Endothelial cell of umbilical vein (primary cell): ENCODE data around the gene CLCN5.

ENCODE experiments used
- FOS ChIP-seq: IDR thresholded peaks from 2 replicates; pipeline ENCODE4 v1.6.1; 2011; ENCODE audit warnings: mild to moderate bottlenecking, low read length, moderate library complexity, borderline replicate concordance; ENCODE audit not compliant: insufficient read depth
- GATA2 ChIP-seq: IDR thresholded peaks from 2 replicates; pipeline ENCODE4 v1.7.0; 2011; ENCODE audit warnings: low read depth, mild to moderate bottlenecking, moderate library complexity, mixed read lengths, low read length; ENCODE audit not compliant: insufficient read length, insufficient read depth
- MYC ChIP-seq: IDR thresholded peaks from one replicate; pipeline ENCODE4 v1.6.1; 2011; ENCODE audit warnings: mild to moderate bottlenecking, low read depth, low read length
- TF ChIP-seq, protein P1 (sequence below), 2 donors: IDR thresholded peaks; 1 replicate in 1 of 2; 2 replicates in 1 of 2; pipeline ENCODE4 v1.5.1; 2011; ENCODE audit warnings: low read length in 2 of 2, mild to moderate bottlenecking in 2 of 2, moderate library complexity in 2 of 2, control low read depth in 1 of 2, inconsistent platforms in 1 of 2, low read depth in 1 of 2; ENCODE audit not compliant: insufficient read depth in 1 of 2; ENCODE audit errors: extremely low read depth in 1 of 2

GRCh38 chrX:50003467-50003866, 81.1 kb downstream of the CLCN5 start:
- TF ChIP-seq, protein P1, sequence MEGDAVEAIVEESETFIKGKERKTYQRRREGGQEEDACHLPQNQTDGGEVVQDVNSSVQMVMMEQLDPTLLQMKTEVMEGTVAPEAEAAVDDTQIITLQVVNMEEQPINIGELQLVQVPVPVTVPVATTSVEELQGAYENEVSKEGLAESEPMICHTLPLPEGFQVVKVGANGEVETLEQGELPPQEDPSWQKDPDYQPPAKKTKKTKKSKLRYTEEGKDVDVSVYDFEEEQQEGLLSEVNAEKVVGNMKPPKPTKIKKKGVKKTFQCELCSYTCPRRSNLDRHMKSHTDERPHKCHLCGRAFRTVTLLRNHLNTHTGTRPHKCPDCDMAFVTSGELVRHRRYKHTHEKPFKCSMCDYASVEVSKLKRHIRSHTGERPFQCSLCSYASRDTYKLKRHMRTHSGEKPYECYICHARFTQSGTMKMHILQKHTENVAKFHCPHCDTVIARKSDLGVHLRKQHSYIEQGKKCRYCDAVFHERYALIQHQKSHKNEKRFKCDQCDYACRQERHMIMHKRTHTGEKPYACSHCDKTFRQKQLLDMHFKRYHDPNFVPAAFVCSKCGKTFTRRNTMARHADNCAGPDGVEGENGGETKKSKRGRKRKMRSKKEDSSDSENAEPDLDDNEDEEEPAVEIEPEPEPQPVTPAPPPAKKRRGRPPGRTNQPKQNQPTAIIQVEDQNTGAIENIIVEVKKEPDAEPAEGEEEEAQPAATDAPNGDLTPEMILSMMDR (IDR thresholded peaks at IDR 0.05; ENCODE audit: extremely low read depth in 1 of 2, insufficient read depth in 1 of 2, low read depth in 1 of 2, low read length in 2 of 2): no peak
- TF ChIP-seq MYC: no peak
- TF ChIP-seq GATA2: no peak
- TF ChIP-seq FOS: no peak
